ENCODE results near the gene IL17REL. TPM values are rescaled to one million over a fixed set of nuclear protein-coding genes. Genes with fewer than 3 reads are reported as not detected.

Gene IL17REL
- total RNA-seq, 1 experiment from 2014 or later: 0.24 TPM

DNA sequence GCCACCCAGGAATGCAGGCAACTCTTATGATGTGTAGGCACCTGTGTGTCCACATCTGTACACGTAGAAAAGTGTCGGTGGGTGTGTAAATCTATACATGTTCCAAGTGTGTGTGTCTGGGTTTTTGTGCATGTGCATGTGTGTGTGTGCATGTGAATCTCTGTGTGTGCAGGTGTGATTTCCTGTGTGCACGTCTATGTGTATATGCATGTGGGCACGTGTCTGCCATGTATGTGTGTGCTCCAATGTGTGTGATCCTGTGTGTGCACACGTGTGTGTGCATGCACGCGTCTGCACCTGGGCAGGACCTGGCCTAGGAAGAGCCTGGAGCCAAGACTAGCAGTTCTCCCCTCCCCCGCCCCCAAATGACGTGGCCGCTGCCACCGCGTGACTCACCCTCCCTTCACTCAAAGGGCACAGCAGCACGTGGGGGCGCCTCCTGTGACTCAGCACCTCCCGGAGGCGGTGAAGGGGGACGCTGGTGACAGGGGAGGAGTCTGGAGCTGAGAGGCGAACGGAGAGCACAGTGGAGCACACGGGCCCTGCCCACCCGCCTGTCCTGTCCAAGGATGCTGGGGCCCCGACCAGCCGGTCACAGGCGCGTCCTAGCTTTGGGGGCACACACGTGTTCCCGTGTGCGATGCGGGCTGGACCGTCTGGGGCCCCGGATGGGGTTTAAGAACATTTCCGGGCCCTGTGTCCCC lies 41.9 kb downstream of the IL17REL start (continued):
- TF ChIP-seq, protein P1, sequence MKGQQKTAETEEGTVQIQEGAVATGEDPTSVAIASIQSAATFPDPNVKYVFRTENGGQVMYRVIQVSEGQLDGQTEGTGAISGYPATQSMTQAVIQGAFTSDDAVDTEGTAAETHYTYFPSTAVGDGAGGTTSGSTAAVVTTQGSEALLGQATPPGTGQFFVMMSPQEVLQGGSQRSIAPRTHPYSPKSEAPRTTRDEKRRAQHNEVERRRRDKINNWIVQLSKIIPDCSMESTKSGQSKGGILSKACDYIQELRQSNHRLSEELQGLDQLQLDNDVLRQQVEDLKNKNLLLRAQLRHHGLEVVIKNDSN (CRISPR knock-in tag; IDR thresholded peaks at IDR 0.05): peak; percentile 87
- TF ChIP-seq ZNF263 (CRISPR knock-in tag; IDR thresholded peaks at IDR 0.05; ENCODE audit: low read depth): peak; percentile 78; the same call in 1 of the 2 replicates
- peak; percentile 73 for TF ChIP-seq GABPB1 (CRISPR knock-in tag; IDR thresholded peaks at IDR 0.05)
- 0 out of 2 replicates have a peak, but pooled peaks have one; percentile 40 for TF ChIP-seq SP1 (CRISPR knock-in tag; conservative IDR thresholded peaks at IDR 0.05)
- TF ChIP-seq RORB (CRISPR knock-in tag; IDR thresholded peaks at IDR 0.05): no peak
- TF ChIP-seq, protein P2, sequence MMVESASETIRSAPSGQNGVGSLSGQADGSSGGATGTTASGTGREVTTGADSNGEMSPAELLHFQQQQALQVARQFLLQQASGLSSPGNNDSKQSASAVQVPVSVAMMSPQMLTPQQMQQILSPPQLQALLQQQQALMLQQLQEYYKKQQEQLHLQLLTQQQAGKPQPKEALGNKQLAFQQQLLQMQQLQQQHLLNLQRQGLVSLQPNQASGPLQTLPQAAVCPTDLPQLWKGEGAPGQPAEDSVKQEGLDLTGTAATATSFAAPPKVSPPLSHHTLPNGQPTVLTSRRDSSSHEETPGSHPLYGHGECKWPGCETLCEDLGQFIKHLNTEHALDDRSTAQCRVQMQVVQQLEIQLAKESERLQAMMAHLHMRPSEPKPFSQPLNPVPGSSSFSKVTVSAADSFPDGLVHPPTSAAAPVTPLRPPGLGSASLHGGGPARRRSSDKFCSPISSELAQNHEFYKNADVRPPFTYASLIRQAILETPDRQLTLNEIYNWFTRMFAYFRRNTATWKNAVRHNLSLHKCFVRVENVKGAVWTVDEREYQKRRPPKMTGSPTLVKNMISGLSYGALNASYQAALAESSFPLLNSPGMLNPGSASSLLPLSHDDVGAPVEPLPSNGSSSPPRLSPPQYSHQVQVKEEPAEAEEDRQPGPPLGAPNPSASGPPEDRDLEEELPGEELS (CRISPR knock-in tag; IDR thresholded peaks at IDR 0.05): 0 out of 2 replicates have a peak, but pooled peaks have one; percentile 18
- TF ChIP-seq CREB1 (CRISPR knock-in tag; IDR thresholded peaks at IDR 0.05): no peak
- TF ChIP-seq, protein P3, sequence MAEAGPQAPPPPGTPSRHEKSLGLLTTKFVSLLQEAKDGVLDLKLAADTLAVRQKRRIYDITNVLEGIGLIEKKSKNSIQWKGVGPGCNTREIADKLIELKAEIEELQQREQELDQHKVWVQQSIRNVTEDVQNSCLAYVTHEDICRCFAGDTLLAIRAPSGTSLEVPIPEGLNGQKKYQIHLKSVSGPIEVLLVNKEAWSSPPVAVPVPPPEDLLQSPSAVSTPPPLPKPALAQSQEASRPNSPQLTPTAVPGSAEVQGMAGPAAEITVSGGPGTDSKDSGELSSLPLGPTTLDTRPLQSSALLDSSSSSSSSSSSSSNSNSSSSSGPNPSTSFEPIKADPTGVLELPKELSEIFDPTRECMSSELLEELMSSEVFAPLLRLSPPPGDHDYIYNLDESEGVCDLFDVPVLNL (CRISPR knock-in tag; IDR thresholded peaks at IDR 0.05; ENCODE audit: borderline replicate concordance, low read depth): 0 out of 2 replicates have a peak, but pooled peaks have one; percentile 51
- TF ChIP-seq, protein P4, sequence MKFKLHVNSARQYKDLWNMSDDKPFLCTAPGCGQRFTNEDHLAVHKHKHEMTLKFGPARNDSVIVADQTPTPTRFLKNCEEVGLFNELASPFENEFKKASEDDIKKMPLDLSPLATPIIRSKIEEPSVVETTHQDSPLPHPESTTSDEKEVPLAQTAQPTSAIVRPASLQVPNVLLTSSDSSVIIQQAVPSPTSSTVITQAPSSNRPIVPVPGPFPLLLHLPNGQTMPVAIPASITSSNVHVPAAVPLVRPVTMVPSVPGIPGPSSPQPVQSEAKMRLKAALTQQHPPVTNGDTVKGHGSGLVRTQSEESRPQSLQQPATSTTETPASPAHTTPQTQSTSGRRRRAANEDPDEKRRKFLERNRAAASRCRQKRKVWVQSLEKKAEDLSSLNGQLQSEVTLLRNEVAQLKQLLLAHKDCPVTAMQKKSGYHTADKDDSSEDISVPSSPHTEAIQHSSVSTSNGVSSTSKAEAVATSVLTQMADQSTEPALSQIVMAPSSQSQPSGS (CRISPR knock-in tag; IDR thresholded peaks at IDR 0.05; ENCODE audit: borderline replicate concordance, low read depth): no peak
- TF ChIP-seq NFE2L1 (CRISPR knock-in tag; IDR thresholded peaks at IDR 0.05): peak; percentile 96
- TF ChIP-seq, protein P5, sequence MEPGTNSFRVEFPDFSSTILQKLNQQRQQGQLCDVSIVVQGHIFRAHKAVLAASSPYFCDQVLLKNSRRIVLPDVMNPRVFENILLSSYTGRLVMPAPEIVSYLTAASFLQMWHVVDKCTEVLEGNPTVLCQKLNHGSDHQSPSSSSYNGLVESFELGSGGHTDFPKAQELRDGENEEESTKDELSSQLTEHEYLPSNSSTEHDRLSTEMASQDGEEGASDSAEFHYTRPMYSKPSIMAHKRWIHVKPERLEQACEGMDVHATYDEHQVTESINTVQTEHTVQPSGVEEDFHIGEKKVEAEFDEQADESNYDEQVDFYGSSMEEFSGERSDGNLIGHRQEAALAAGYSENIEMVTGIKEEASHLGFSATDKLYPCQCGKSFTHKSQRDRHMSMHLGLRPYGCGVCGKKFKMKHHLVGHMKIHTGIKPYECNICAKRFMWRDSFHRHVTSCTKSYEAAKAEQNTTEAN (CRISPR knock-in tag; IDR thresholded peaks at IDR 0.05): peak; percentile 81; the same call in 1 of the 2 replicates
- TF ChIP-seq MXD4 (CRISPR knock-in tag; IDR thresholded peaks at IDR 0.05; ENCODE audit: borderline replicate concordance): no peak
- TF ChIP-seq ZNF138 (CRISPR knock-in tag; conservative IDR thresholded peaks at IDR 0.05): no peak
- peak; percentile 57; the same call in 1 of the 2 replicates for TF ChIP-seq MYBL2 (CRISPR knock-in tag; IDR thresholded peaks at IDR 0.05)
- TF ChIP-seq, protein P6, sequence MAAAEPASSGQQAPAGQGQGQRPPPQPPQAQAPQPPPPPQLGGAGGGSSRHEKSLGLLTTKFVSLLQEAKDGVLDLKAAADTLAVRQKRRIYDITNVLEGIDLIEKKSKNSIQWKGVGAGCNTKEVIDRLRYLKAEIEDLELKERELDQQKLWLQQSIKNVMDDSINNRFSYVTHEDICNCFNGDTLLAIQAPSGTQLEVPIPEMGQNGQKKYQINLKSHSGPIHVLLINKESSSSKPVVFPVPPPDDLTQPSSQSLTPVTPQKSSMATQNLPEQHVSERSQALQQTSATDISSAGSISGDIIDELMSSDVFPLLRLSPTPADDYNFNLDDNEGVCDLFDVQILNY (CRISPR knock-in tag; IDR thresholded peaks at IDR 0.05): 0 out of 2 replicates have a peak, but pooled peaks have one; percentile 46

DNA sequence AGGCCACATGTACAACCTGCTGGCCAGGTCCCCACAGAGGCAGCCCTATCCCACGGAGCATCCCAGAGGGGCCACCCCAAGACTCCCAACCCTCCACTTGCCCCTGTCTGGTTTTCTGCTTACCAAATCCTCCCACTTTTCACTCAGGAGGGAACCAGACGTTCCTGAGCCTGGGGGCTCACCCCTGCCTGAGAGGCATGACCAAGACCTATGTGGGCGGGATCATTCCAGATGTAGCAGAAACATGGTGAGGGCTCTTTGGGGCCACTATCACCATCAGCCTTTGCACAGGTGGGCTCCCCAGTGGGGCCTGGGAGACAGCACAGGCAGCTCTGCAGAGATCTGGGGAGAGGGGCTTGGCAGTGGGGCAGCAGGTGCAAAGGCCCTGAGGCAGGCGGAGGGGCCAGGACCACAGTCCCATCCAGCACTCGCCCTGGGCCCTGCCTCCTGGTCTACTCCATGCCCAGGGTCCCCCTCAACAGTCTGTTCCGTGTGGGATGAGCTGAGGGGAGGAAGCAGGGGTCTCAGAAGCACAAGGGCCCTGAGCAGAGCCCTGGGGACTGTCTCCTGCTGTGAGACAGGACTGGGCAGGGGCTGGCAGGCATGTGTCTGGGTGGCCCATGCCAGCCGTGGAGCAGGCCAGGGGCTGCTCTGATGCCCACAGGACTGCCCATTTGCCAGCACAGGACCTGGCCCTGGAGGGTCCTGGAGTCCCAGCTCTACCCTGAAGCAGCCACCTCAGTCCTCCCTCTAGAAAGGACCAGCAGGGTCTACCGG lies 42.6 kb downstream of the IL17REL start:
- TF ChIP-seq GTF2I (CRISPR knock-in tag; conservative IDR thresholded peaks at IDR 0.05): peak; percentile 73; the same call in 1 of the 2 replicates
- TF ChIP-seq NR3C1 (CRISPR knock-in tag; conservative IDR thresholded peaks at IDR 0.05; ENCODE audit: low read depth): no peak
- Mint-ChIP-seq H3K4me3 (peak overlapping the region; percentile 61; the same call in 1 of the 2 replicates), H3K4me1 (peaks cover 6% of the 10 kb centered on the region), H3K9me3 (no peaks in the 10 kb centered on the region), H3K27me3 (ENCODE audit: low read depth) (peaks cover 8% of the 10 kb centered on the region), H3K36me3 (no peaks in the 10 kb centered on the region), H3K27ac (no peak overlapping the region)
- ChIA-PET POLR2A (no interaction called here), CTCF (interaction anchor here (1.3 to 2.9 kb wide), 5 partner anchors 13 to 269 kb away, joined by 3 to 14 read pairs (median 5); no protein-coding TSS in a partner anchor)
- ATAC-seq: no peak
- no peak for DNase-seq (ENCODE audit: low spot score)

Measured in WTC11 (cell line).